Gastrocnemius medialis (tissue), 4 donors: ENCODE results near the gene ORMDL1. TPM values are rescaled to one million over a fixed set of nuclear protein-coding genes. Genes with fewer than 3 reads are reported as not detected.
"Not testable (repeated sequence)": the region's sequence is repeated elsewhere in the genome, so short reads cannot be mapped to it uniquely, and the experiment has no call there.

ENCODE experiments used
- ATAC-seq, 2 donors: fragments of 150-250 bp; one replicate each; pipeline ENCODE4 v1.9.1; 2016
- DNase-seq, 2 donors: peaks; one replicate each; pipeline ENCODE4 v3.0.0-alpha.2; 2019
- H3K27ac ChIP-seq, 4 donors: fragments of 200-600 bp; sonication (generic); 1 replicate in 1 of 4; 2 replicates in 3 of 4; pipeline ENCODE4 v1.5.1; 2016 to 2018; ENCODE audit warnings: mild to moderate bottlenecking in 2 of 4, moderate library complexity in 1 of 4
- H3K27me3 ChIP-seq, 3 donors: fragments of 200-600 bp; sonication (generic) in 2 of 3; 1 replicate in 1 of 3; 2 replicates in 2 of 3; pipeline versions ENCODE4 v1.5.1 to v1.6.0; 2016 to 2019; ENCODE audit warnings: mild to moderate bottlenecking in 1 of 3, moderate library complexity in 1 of 3
- H3K36me3 ChIP-seq, 2 donors: fragments of 200-600 bp; sonication (generic) in 1 of 2; one replicate each; pipeline ENCODE4 v1.5.1; 2017 to 2018
- H3K4me1 ChIP-seq, 2 donors: fragments of 200-600 bp; sonication (generic) in 1 of 2; one replicate each; pipeline ENCODE4 v1.5.1; 2016 to 2017; ENCODE audit warnings: mild to moderate bottlenecking in 2 of 2
- H3K4me3 ChIP-seq, 4 donors: fragments of 200-600 bp; sonication (generic) in 3 of 4; 1 replicate in 1 of 4; 2 replicates in 3 of 4; pipeline ENCODE4 v1.5.1; 2016 to 2019; ENCODE audit warnings: mild to moderate bottlenecking in 2 of 4
- H3K9me3 ChIP-seq, 3 donors: fragments of 200-600 bp; sonication (generic) in 2 of 3; 1 replicate in 1 of 3; 2 replicates in 2 of 3; pipeline ENCODE4 v1.5.1; 2016 to 2019
- POLR2A ChIP-seq, 2 donors: fragments of 450-650 bp; IDR thresholded peaks; one replicate each; pipeline ENCODE4 v1.6.1; 2017; ENCODE audit warnings: antibody characterized with exemption in 2 of 2, mild to moderate bottlenecking in 2 of 2, moderate library complexity in 2 of 2
- in situ Hi-C, 4 donors: fragments of 200-750 bp; cut with MboI; loops; one replicate each; pipeline versions ENCODE4 v1.15.0 to v1.8.0; 2017; ENCODE audit warnings: low sequenced_read_pairs in 4 of 4
- intact Hi-C: fragments of 100-400 bp; cut with DNase I; formaldehyde crosslinking; loops from one replicate; pipeline ENCODE4 v1.15.1; 2023; ENCODE audit warnings: low total_unique reads
- total RNA-seq, 4 donors: library from RNA; depleted of rRNA; stranded (reverse); fragments of >200 nt; gene quantifications; one replicate each; pipeline versions ENCODE4 v1.1.0 to v1.2.3, GENCODE V29; 2016
- TF ChIP-seq, protein P1 (sequence below), 5 experiments: fragments of 450-650 bp in 3 of 5; fragments of 200-600 bp in 2 of 5; sonication (generic) in 2 of 5; IDR thresholded peaks in 4 of 5; conservative IDR thresholded peaks in 1 of 5; 1 replicate in 4 of 5; 2 replicates in 1 of 5; pipeline ENCODE4 v1.5.1; 2016 to 2019; ENCODE audit warnings: antibody characterized with exemption in 5 of 5, mild to moderate bottlenecking in 3 of 5, moderate library complexity in 3 of 5

ORMDL1 gene
- total RNA-seq, 4 donors from 2014 or later, result 13.3 to 38.9 (median 23.7) TPM

DNA sequence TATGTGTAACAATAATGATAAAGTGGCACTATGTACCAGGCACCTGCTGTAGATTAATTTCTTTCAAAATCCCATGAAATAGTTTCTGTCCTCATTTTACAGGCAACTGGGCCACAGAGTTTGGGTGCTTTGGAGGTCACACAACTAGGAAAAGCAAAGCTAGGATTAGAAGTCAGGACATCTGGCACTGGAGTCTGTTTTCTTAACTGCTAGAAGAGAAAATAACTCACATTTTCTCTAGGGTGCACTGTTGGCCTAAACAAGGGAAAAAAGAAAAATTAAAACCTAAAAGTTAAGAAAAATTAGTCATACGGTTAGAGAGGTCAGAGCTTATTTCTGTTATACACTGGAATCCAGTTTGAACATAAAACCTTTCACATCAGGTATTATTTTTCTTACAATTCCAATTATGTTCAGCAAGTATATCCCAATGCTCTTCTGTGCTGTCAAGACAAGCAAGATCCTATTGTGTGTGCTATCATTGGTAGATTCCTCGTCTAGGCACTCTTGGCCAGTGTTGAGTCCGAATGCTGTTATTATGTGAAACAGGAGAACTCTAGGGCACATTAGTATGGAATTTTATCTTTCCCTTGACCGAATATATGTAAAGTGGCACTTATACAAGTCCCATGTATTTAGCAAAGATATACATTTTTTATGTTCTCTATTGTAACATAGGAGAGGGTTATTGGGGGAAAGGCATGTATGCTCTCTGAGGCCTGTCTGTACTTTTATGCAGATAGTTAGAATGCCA lies 20.1 kb downstream of the ORMDL1 start:
- Histone ChIP-seq H3K9me3 (no peaks in the 10 kb centered on the region), H3K4me1 (peaks cover 16 to 23% of the 10 kb centered on the region in 2 donors), H3K36me3 (peaks cover 0 to 16% of the 10 kb centered on the region in 2 donors), H3K27me3 (no peaks in the 10 kb centered on the region), H3K4me3 (peak overlapping the region in 1 of 4 donors; percentile 89), H3K27ac (peak overlapping the region in 1 of 4 donors; percentile 84)
- in situ Hi-C loops (no loop called here), intact Hi-C loops (loop anchor here (2.0 to 5.0 kb wide), 2 partner anchors 103 to 1118 kb away; partner anchors contain the start of genes ASNSD1 and GLS)
- ATAC-seq (no peak), DNase-seq (no peak)
- no peak for TF ChIP-seq POLR2A (IDR thresholded peaks at IDR 0.05)
- TF ChIP-seq, protein P1, sequence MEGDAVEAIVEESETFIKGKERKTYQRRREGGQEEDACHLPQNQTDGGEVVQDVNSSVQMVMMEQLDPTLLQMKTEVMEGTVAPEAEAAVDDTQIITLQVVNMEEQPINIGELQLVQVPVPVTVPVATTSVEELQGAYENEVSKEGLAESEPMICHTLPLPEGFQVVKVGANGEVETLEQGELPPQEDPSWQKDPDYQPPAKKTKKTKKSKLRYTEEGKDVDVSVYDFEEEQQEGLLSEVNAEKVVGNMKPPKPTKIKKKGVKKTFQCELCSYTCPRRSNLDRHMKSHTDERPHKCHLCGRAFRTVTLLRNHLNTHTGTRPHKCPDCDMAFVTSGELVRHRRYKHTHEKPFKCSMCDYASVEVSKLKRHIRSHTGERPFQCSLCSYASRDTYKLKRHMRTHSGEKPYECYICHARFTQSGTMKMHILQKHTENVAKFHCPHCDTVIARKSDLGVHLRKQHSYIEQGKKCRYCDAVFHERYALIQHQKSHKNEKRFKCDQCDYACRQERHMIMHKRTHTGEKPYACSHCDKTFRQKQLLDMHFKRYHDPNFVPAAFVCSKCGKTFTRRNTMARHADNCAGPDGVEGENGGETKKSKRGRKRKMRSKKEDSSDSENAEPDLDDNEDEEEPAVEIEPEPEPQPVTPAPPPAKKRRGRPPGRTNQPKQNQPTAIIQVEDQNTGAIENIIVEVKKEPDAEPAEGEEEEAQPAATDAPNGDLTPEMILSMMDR (IDR thresholded peaks at IDR 0.05 in 4 of 5, conservative IDR thresholded peaks at IDR 0.05 in 1 of 5), result no peak

DNA sequence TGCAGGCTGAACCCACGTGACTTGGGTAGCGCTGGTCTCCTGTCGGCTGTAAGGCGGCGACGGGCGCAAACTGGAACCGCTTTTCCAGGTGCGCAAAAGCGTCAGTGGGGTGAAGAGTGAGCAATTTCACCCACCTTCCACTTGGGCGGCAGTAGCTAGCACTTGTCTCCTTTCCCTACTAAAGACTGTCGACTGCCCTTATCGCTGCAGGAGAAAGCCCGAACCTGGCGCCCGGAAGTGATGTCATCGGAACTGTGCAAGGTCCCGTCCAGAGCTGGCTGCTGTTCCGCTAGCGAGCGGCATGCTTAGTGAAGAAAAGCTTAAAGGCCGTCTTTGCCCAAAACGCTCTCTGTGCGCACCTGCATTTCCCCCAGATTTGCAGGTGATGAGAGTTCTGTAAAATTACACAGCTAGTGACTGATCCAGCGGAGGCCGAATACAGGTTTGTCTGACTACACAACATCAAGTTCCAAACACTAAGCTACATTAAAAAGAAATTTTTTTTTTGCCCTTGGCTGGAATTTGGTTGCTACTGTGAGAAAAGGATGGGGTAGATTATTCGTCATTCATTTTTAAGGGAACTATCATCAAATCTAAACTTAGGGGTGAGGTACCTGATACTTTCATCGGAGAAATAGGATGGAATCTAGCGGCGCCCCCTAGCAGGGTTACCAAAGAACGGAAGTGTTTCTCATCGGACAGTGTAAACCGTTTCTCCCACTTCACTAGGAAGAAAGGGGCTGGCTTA lies 21.4 kb downstream of the ORMDL1 start, which contains the start of gene OSGEPL1:
Gene OSGEPL1, minus strand, starts transcription at position 242 of the 748 bp plus-strand sequence. CDS start 1,152 bp downstream, outside the sequence.
- ATAC-seq, result peak; percentile 98
- in situ Hi-C loops, result no loop called here

DNA sequence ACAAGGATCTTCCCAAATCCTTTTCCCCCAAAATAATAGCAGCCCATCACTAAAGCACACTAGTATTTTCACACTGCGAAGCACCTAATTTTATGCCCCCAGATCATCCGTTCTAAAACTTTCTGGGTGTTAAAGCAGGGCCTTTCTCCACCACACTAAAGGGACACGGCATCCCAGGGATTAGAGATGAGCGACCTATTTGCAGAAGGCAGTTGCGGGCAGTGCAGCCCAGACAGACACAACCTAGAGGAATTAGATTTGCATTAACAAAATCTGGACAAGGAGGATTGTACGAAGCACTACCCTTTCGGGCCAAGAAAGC lies 21.9 kb downstream of the ORMDL1 start:
- TF ChIP-seq, protein P1 (IDR thresholded peaks at IDR 0.05 in 4 of 5, conservative IDR thresholded peaks at IDR 0.05 in 1 of 5), result no peak
- TF ChIP-seq POLR2A (IDR thresholded peaks at IDR 0.05), result no peak
- peak overlapping the region; percentile 59 to 89 (median 66) for H3K4me3 ChIP-seq
- H3K36me3 ChIP-seq, result peaks cover 0 to 6% of the 10 kb centered on the region in 2 donors
- peaks cover 21 to 23% of the 10 kb centered on the region in 2 donors for H3K4me1 ChIP-seq
- peak overlapping the region; percentile 81 to 89 (median 86) for H3K27ac ChIP-seq
- H3K9me3 ChIP-seq, result no peaks in the 10 kb centered on the region
- DNase-seq (no peak), ATAC-seq (no peak)
- H3K27me3 ChIP-seq, result no peaks in the 10 kb centered on the region
- intact Hi-C loops (loop anchor here (1.0 to 5.0 kb wide), 3 partner anchors 21 to 1120 kb away; partner anchors contain the start of genes ASNSD1 and GLS), in situ Hi-C loops (no loop called here)

More for the DNA sequence above, 21.4 kb downstream of the ORMDL1 start, which contains the start of gene OSGEPL1:
- Histone ChIP-seq H3K27me3 (no peaks in the 10 kb centered on the region), H3K9me3 (no peaks in the 10 kb centered on the region), H3K27ac (peak within 1 kb of the TSS; percentile 81 to 89 (median 86)), H3K36me3 (peaks cover 0 to 8% of the 10 kb centered on the region in 2 donors), H3K4me1 (peaks cover 16 to 23% of the 10 kb centered on the region in 2 donors), H3K4me3 (peak within 1 kb of the TSS; percentile 59 to 89 (median 66))
- TF ChIP-seq POLR2A (IDR thresholded peaks at IDR 0.05), result peak in 1 of 2 donors; percentile 8
- TF ChIP-seq, protein P1 (IDR thresholded peaks at IDR 0.05 in 4 of 5, conservative IDR thresholded peaks at IDR 0.05 in 1 of 5), result peak in 4 of 5 experiments; percentile 13 to 52 (median 32)
- peak; percentile 87 to 89 for DNase-seq
- intact Hi-C loops, result loop anchor here (1.0 to 5.0 kb wide), 3 partner anchors 21 to 1120 kb away; partner anchors contain the start of genes ASNSD1 and GLS

DNA sequence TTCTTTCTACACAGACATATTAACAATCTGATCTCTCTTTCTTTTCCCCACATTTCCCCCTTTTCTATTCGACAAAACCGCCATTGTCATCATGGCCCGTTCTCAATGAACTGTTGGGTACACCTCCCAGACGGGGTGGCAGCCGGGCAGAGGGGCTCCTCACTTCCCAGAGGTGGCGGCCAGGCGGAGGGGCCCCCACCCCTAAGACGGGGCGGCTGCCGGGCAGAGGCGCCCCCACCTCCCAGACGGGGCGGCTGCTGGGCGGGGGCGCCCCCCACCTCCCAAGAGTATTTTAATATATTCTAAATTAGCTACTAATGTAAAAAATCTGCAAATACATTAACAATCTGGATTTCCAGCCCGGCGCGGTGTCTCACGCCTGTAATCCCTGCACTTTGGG lies 24.0 kb downstream of the ORMDL1 start:
- H3K9me3 ChIP-seq, H3K4me3 ChIP-seq, H3K27ac ChIP-seq, H3K27me3 ChIP-seq, H3K36me3 ChIP-seq, in situ Hi-C loops, ATAC-seq, DNase-seq: not testable (repeated sequence)
- peaks cover 21 to 23% of the 10 kb centered on the region in 2 donors for H3K4me1 ChIP-seq
- intact Hi-C loops, result loop anchor here (5.0 kb wide), 1 partner anchor 1122 kb away; the partner anchor contains the start of gene GLS
